ENCODE results near the gene PPP2R2D.
"Not testable (repeated sequence)": the region's sequence is repeated elsewhere in the genome, so short reads cannot be mapped to it uniquely, and the experiment has no call there.

The PPP2R2D gene

GRCh38 chr10:131907679-131908078 is 6.9 kb downstream of the PPP2R2D start:
- DNase-seq (ENCODE audit: low read depth in 2 of 2): no peak

GRCh38 chr10:131908151-131908550 is 7.3 kb downstream of the PPP2R2D start:
- no peak for DNase-seq (ENCODE audit: low read depth in 2 of 2)

- no peak for DNase-seq (ENCODE audit: low read depth in 2 of 2)
These were observed 8.4 kb downstream of the PPP2R2D start for GRCh38 chr10:131909014-131909808.

GRCh38 chr10:131909929-131910328 is 9.1 kb downstream of the PPP2R2D start:
- no peak for DNase-seq (ENCODE audit: low read depth in 2 of 2)

GRCh38 chr10:131910663-131911314 is 10.0 kb downstream of the PPP2R2D start:
- no peak for DNase-seq (ENCODE audit: low read depth in 2 of 2)

- DNase-seq (ENCODE audit: low read depth in 2 of 2): no peak
These were observed 10.6 kb downstream of the PPP2R2D start for GRCh38 chr10:131911451-131911850.

GRCh38 chr10:131912620-131913019 is 11.8 kb downstream of the PPP2R2D start:
- no peak for DNase-seq (ENCODE audit: low read depth in 2 of 2)

- DNase-seq (ENCODE audit: low read depth in 2 of 2): no peak
These were observed 14.7 kb downstream of the PPP2R2D start for GRCh38 chr10:131915484-131915883.

- no peak for DNase-seq (ENCODE audit: low read depth in 2 of 2)
These were observed 15.4 kb downstream of the PPP2R2D start for GRCh38 chr10:131915990-131916766.

- not testable (repeated sequence) for DNase-seq (ENCODE audit: low read depth in 2 of 2)
These were observed 16.0 kb downstream of the PPP2R2D start for GRCh38 chr10:131916767-131917160.

- peak in 1 of 2 donors; percentile 23 for DNase-seq (ENCODE audit: low read depth in 2 of 2)
These were observed 16.7 kb downstream of the PPP2R2D start for GRCh38 chr10:131917496-131917895.

- DNase-seq (ENCODE audit: low read depth in 2 of 2): not testable (repeated sequence)
These were observed 18.7 kb downstream of the PPP2R2D start for GRCh38 chr10:131919461-131919860.

- peak in 1 of 2 donors; percentile 23 for DNase-seq (ENCODE audit: low read depth in 2 of 2)
These were observed 19.3 kb downstream of the PPP2R2D start for GRCh38 chr10:131920151-131920550.

GRCh38 chr10:131920693-131921092 is 19.9 kb downstream of the PPP2R2D start:
- no peak for DNase-seq (ENCODE audit: low read depth in 2 of 2)

- DNase-seq (ENCODE audit: low read depth in 2 of 2): no peak
These were observed 20.4 kb downstream of the PPP2R2D start for GRCh38 chr10:131921184-131921583.

GRCh38 chr10:131923038-131923756 is 22.4 kb downstream of the PPP2R2D start:
- DNase-seq (ENCODE audit: low read depth in 2 of 2): no peak

GRCh38 chr10:131925011-131925649 is 24.3 kb downstream of the PPP2R2D start:
- no peak for DNase-seq (ENCODE audit: low read depth in 2 of 2)

- no peak for DNase-seq (ENCODE audit: low read depth in 2 of 2)
These were observed 24.9 kb downstream of the PPP2R2D start for GRCh38 chr10:131925716-131926115.

GRCh38 chr10:131926253-131926652 is 25.4 kb downstream of the PPP2R2D start:
- DNase-seq (ENCODE audit: low read depth in 2 of 2): no peak

- DNase-seq (ENCODE audit: low read depth in 2 of 2): no peak
These were observed 26.2 kb downstream of the PPP2R2D start for GRCh38 chr10:131926743-131927595.
